ENCODE data around the gene LIMS1.

LIMS1 gene

GRCh38 chr2:108616751-108617161 is 82.5 kb downstream of the LIMS1 start:
- peak; percentile 42 for DNase-seq

GRCh38 chr2:108617617-108618016 is 83.3 kb downstream of the LIMS1 start:
- DNase-seq: peak; percentile 37

- no peak for DNase-seq
Observed at GRCh38 chr2:108619925-108620620, 85.8 kb downstream of the LIMS1 start.

GRCh38 chr2:108620656-108621055 is 86.4 kb downstream of the LIMS1 start:
- DNase-seq: no peak

- DNase-seq: peak; percentile 76
Observed at GRCh38 chr2:108621087-108621559, 86.9 kb downstream of the LIMS1 start.

- DNase-seq: no peak
Observed at GRCh38 chr2:108621687-108622681, 87.7 kb downstream of the LIMS1 start.

GRCh38 chr2:108623616-108624015 is 89.3 kb downstream of the LIMS1 start:
- no peak for DNase-seq

- DNase-seq: no peak
Observed at GRCh38 chr2:108625186-108625827, 91.0 kb downstream of the LIMS1 start.

GRCh38 chr2:108625828-108626195 is 91.5 kb downstream of the LIMS1 start:
- DNase-seq: no peak

GRCh38 chr2:108626995-108627394 is 92.7 kb downstream of the LIMS1 start:
- DNase-seq: no peak

GRCh38 chr2:108627911-108628567 is 93.8 kb downstream of the LIMS1 start:
- DNase-seq: no peak

- DNase-seq: no peak
Observed at GRCh38 chr2:108628936-108629335, 94.7 kb downstream of the LIMS1 start.

- no peak for DNase-seq
Observed at GRCh38 chr2:108629417-108629816, 95.1 kb downstream of the LIMS1 start.

- DNase-seq: peak; percentile 14
Observed at GRCh38 chr2:108630567-108631405, 96.5 kb downstream of the LIMS1 start.

- DNase-seq: no peak
Observed at GRCh38 chr2:108632332-108633160, 98.3 kb downstream of the LIMS1 start.

- DNase-seq: no peak
Observed at GRCh38 chr2:108633409-108633808, 99.1 kb downstream of the LIMS1 start.

GRCh38 chr2:108634011-108634410 is 99.7 kb downstream of the LIMS1 start:
- DNase-seq: peak; percentile 56

- DNase-seq: no peak
Observed at GRCh38 chr2:108634576-108635160, 100.4 kb downstream of the LIMS1 start.

- no peak for DNase-seq
Observed at GRCh38 chr2:108635630-108636354, 101.5 kb downstream of the LIMS1 start.

- no peak for DNase-seq
Observed at GRCh38 chr2:108637304-108637669, 103.0 kb downstream of the LIMS1 start.
